Heart right ventricle (tissue), 16 donors: ENCODE results near the gene SNAPC1. TPM values are rescaled to one million over a fixed set of nuclear protein-coding genes. Genes with fewer than 3 reads are reported as not detected.

Source experiments
- ATAC-seq, 8 donors: fragments of 200-7000 bp; cut with Tn5 transposase; one replicate each; pipeline ENCODE4 v1.9.1; 2020; ENCODE audit warnings: mild to moderate bottlenecking in 8 of 8, moderate library complexity in 8 of 8, moderate number of reproducible peaks in 1 of 8
- DNase-seq, 2 donors: peaks; one replicate each; pipeline ENCODE4 v3.0.0-alpha.2; 2020
- H3K27ac ChIP-seq, 10 donors: fragments of 200-600 bp; sonication (generic) in 2 of 10; one replicate each; pipeline versions ENCODE4 v1.5.0 to v1.8.0; 2020 to 2022; ENCODE audit warnings: mild to moderate bottlenecking in 3 of 10
- H3K27me3 ChIP-seq, 7 donors: fragments of 200-600 bp; one replicate each; pipeline ENCODE4 v1.8.0; 2021 to 2022; ENCODE audit warnings: mild to moderate bottlenecking in 2 of 7
- H3K36me3 ChIP-seq, 9 donors: fragments of 200-600 bp; sonication (generic) in 1 of 9; one replicate each; pipeline versions ENCODE4 v1.5.0 to v1.8.0; 2020 to 2022; ENCODE audit warnings: mild to moderate bottlenecking in 2 of 9
- H3K4me1 ChIP-seq, 9 donors: fragments of 200-600 bp; sonication (generic) in 1 of 9; one replicate each; pipeline versions ENCODE4 v1.5.0 to v1.8.0; 2020 to 2022; ENCODE audit warnings: mild to moderate bottlenecking in 4 of 9
- H3K4me3 ChIP-seq, 10 donors: fragments of 200-600 bp; sonication (generic) in 2 of 10; one replicate each; pipeline versions ENCODE4 v1.5.0 to v1.8.0; 2020 to 2022; ENCODE audit warnings: mild to moderate bottlenecking in 7 of 10, moderate library complexity in 2 of 10
- H3K9me3 ChIP-seq, 11 donors: fragments of 200-600 bp in 10 of 11; sonication (generic) in 2 of 11; one replicate each; pipeline versions ENCODE4 v1.5.0 to v1.8.0; 2013 to 2022; ENCODE audit warnings: mild to moderate bottlenecking in 2 of 11, control low read depth in 1 of 11, moderate library complexity in 1 of 11
- CTCF ChIP-seq, 9 donors: fragments of 200-600 bp; sonication (generic) in 2 of 9; IDR thresholded peaks; one replicate each; pipeline versions ENCODE4 v1.5.0 to v1.8.0; 2021 to 2022; ENCODE audit warnings: antibody characterized with exemption in 9 of 9, mild to moderate bottlenecking in 5 of 9, moderate library complexity in 1 of 9
- WGBS, 2 donors: extraction: QIAGEN DNeasy Blood & Tissue Kit; methylation state at CpG; one replicate each; pipeline ENCODE4 v1.1.7; 2013; ENCODE audit warnings: inconsistent platforms in 1 of 2; 5-methylcytosine and 5-hydroxymethylcytosine counted together
- intact Hi-C, 10 donors: fragments of 100-400 bp; cut with DNase I; formaldehyde crosslinking; loops; one replicate each; pipeline versions ENCODE4 v1.11.1 to v1.14.2; 2022
- polyA plus RNA-seq, 2 donors: library from polyadenylated mRNA; stranded (reverse); fragments of 200-250 nt; gene quantifications; one replicate each; pipeline ENCODE4 v1.2.3, GENCODE V29; 2013
- total RNA-seq, 10 donors: library from RNA; stranded (reverse); fragmentation: NEBNext Ultra II Directional in 3 of 10; extraction: Animal tissue kit (Norgen Biotek cat#: 25700) in 3 of 10; gene quantifications; one replicate each; pipeline versions ENCODE4 v1.2.1 to v1.2.4, GENCODE V29; 2021 to 2023
- donor health status: Arrhythmogenic right ventricular cardiomyopathy.
- donor health status: ischemic (EF 13 %, LVEDD 7.1; RV severe dilation, severe dysfunction).
- donor health status: healthy with polysubstance abuse.
- donor health status: DM: no; HTN: yes; CAD: no.
- donor health status: DM: no; HTN: no; CAD: no.
- donor health status: ischemic (EF 25% LVEDD 6.9; RV normal size, moderate dysfunction).
- donor health status: ischemic (EF 25% LVEDD 5.7; RV mildly dilated, moderate dysfunction).
- donor health status: healthy.
- donor health status: DM: yes; HTN: yes; CAD: no.
- donor health status: Ischemic cardiomyopathy.
- donor health status: ischemic (EF 35%, LVEDD 5.7; RV mildly dilated, moderate dysfunction).
- donor health status: nonischemic (EF 11% LVEDD 7.7; RV severe dilation, severe dysfunction).
- donor health status: DM: yes; HTN: yes; CAD: no.
- donor health status: PGD.
- donor health status: ischemic (EF 29% LVEDD 5.4; RV normal size, mild dysfunction).
- donor health status: nonischemic (EF 23%, LVEDD 6.1; RV moderate dilation, normal function).

SNAPC1 gene
- total and polyA plus RNA-seq, 12 donors, result 4.2 to 11.9 (median 7.3) TPM

- H3K4me1 ChIP-seq, result no peaks in the 10 kb centered on the region
- no peak overlapping the region for H3K27ac ChIP-seq
- ATAC-seq, result no peak
- TF ChIP-seq CTCF (IDR thresholded peaks at IDR 0.05), result no peak
- H3K4me3 ChIP-seq, result no peak overlapping the region
- intact Hi-C loops, result no loop called here
- peaks cover 0 to 4% (median 0%) of the 10 kb centered on the region in 7 donors for H3K27me3 ChIP-seq
- DNase-seq, result no peak
- peaks cover 0 to 16% (median 0%) of the 10 kb centered on the region in 11 donors for H3K9me3 ChIP-seq
- WGBS, 2 donors, result 96% methylated on average over 2 of the region's 2 CpGs
- H3K36me3 ChIP-seq, result no peaks in the 10 kb centered on the region
These were observed 60.2 kb downstream of the SNAPC1 start for GRCh38 chr14:61822458-61822857.

- ATAC-seq (no peak), DNase-seq (no peak)
- H3K27me3 ChIP-seq, result peaks cover 0 to 6% (median 0%) of the 10 kb centered on the region in 7 donors
- 88 to 90% methylated on average over 3 of the region's 3 CpGs for WGBS, 2 donors
- no peaks in the 10 kb centered on the region for H3K9me3 ChIP-seq
- TF ChIP-seq CTCF (IDR thresholded peaks at IDR 0.05), result no peak
- no peaks in the 10 kb centered on the region for H3K36me3 ChIP-seq
- H3K4me1 ChIP-seq, result no peaks in the 10 kb centered on the region
- intact Hi-C loops, result loop anchor here in 5 of 10 donors (10.0 kb wide), 3 partner anchors 528 to 558 kb away; no protein-coding TSS in a partner anchor
- no peak overlapping the region for H3K27ac ChIP-seq
- H3K4me3 ChIP-seq, result no peak overlapping the region
These were observed 70.6 kb downstream of the SNAPC1 start for GRCh38 chr14:61832783-61833182.

- peaks cover 0 to 6% (median 0%) of the 10 kb centered on the region in 7 donors for H3K27me3 ChIP-seq
- no peaks in the 10 kb centered on the region for H3K36me3 ChIP-seq
- H3K27ac ChIP-seq, result no peak overlapping the region
- intact Hi-C loops, result loop anchor here (2.0 to 10.0 kb wide), 8 partner anchors 374 to 561 kb away; no protein-coding TSS in a partner anchor
- 84 to 85% methylated on average over 3 of the region's 3 CpGs for WGBS, 2 donors
- DNase-seq (no peak), ATAC-seq (no peak)
- TF ChIP-seq CTCF (IDR thresholded peaks at IDR 0.05), result no peak
- no peak overlapping the region for H3K4me3 ChIP-seq
- H3K9me3 ChIP-seq, result no peaks in the 10 kb centered on the region
- H3K4me1 ChIP-seq, result peaks cover 0 to 16% (median 0%) of the 10 kb centered on the region in 9 donors
These were observed 74.0 kb downstream of the SNAPC1 start for GRCh38 chr14:61836184-61836583.

GRCh38 chr14:61836807-61837206 lies 74.6 kb downstream of the SNAPC1 start:
- Histone ChIP-seq H3K9me3 (no peaks in the 10 kb centered on the region), H3K27me3 (peaks cover 0 to 6% (median 0%) of the 10 kb centered on the region in 7 donors), H3K4me3 (no peak overlapping the region), H3K36me3 (no peaks in the 10 kb centered on the region), H3K27ac (no peak overlapping the region), H3K4me1 (peaks cover 0 to 20% (median 0%) of the 10 kb centered on the region in 9 donors)
- WGBS, 2 donors, result 91 to 94% methylated on average over 1 of the region's 1 CpG
- DNase-seq, result no peak
- ATAC-seq, result no peak
- TF ChIP-seq CTCF (IDR thresholded peaks at IDR 0.05), result no peak
- intact Hi-C loops, result loop anchor here (1.0 to 10.0 kb wide), 9 partner anchors 375 to 562 kb away; no protein-coding TSS in a partner anchor
